Measurements from ENCODE around the gene NFU1. TPM values are rescaled to one million over a fixed set of nuclear protein-coding genes. Genes with fewer than 3 reads are reported as not detected.

The NFU1 gene
- polyA plus RNA-seq, 1 donor (not counting 4 experiments of a cell fraction or from before 2014, with no cell fraction given), result 53.7 TPM

GRCh38 chr2:69454976-69455375 is 17.7 kb upstream of the NFU1 start:
- no peaks in the 10 kb centered on the region for H3K4me1 ChIP-seq (ENCODE audit: control insufficient read depth, extremely low read depth, insufficient read depth, low read length)
- H3K79me2 ChIP-seq (ENCODE audit: control insufficient read depth, insufficient read depth, low read length), result no peaks in the 10 kb centered on the region
- no peaks in the 10 kb centered on the region for H4K20me1 ChIP-seq (ENCODE audit: control insufficient read depth, extremely low read depth, insufficient read depth, low read length)
- TF ChIP-seq EZH2 (IDR thresholded peaks at IDR 0.05; ENCODE audit: low read length), result no peak
- no peak for TF ChIP-seq CTCF (optimal IDR thresholded peaks at IDR 0.05 in 1 of 3, IDR thresholded peaks at IDR 0.05 in 1 of 3, conservative IDR thresholded peaks at IDR 0.05 in 1 of 3; ENCODE audit: extremely low read depth in 1 of 3, insufficient read depth in 2 of 3, low read length in 3 of 3)
- no peak overlapping the region for H3K9ac ChIP-seq (ENCODE audit: control insufficient read depth, extremely low read depth, insufficient read depth, low read length)
- no peaks in the 10 kb centered on the region for H3K36me3 ChIP-seq (ENCODE audit: control insufficient read depth in 2 of 2, extremely low read depth in 1 of 2, insufficient read depth in 2 of 2, low read length in 2 of 2)
- FAIRE-seq, result no peak
- DNase-seq (ENCODE audit: low read depth, low spot score), result no peak
- no peaks in the 10 kb centered on the region for H3K27me3 ChIP-seq (ENCODE audit: control insufficient read depth, extremely low read depth, insufficient read depth, low read length)
- H3K4me2 ChIP-seq (ENCODE audit: control insufficient read depth, extremely low read depth, insufficient read depth, low read depth, low read length), result no peak overlapping the region
- dilution Hi-C loops (cut with MboI; ENCODE audit: extremely low pct_ligation_motif_present, low sequenced_read_pairs), result no loop called here
- no peaks in the 10 kb centered on the region for H3K9me1 ChIP-seq (ENCODE audit: control insufficient read depth, extremely low read depth, insufficient read depth, low read length)
- no peak overlapping the region for H3K4me3 ChIP-seq (ENCODE audit: control insufficient read depth in 2 of 3, extremely low read depth in 1 of 3, insufficient read depth in 2 of 3, low read depth in 1 of 3, low read length in 3 of 3)
- no peak overlapping the region for H3K27ac ChIP-seq (ENCODE audit: control insufficient read depth, insufficient read depth, low read length)
- H2AFZ ChIP-seq (ENCODE audit: control insufficient read depth, low read length), result no peak overlapping the region
- no peaks in the 10 kb centered on the region for H3K9me3 ChIP-seq (ENCODE audit: control insufficient read depth, low read depth, low read length)

- no peaks in the 10 kb centered on the region for H3K27me3 ChIP-seq (ENCODE audit: control insufficient read depth, extremely low read depth, insufficient read depth, low read length)
- H3K27ac ChIP-seq (ENCODE audit: control insufficient read depth, insufficient read depth, low read length), result no peak overlapping the region
- H4K20me1 ChIP-seq (ENCODE audit: control insufficient read depth, extremely low read depth, insufficient read depth, low read length), result no peaks in the 10 kb centered on the region
- no peaks in the 10 kb centered on the region for H3K4me1 ChIP-seq (ENCODE audit: control insufficient read depth, extremely low read depth, insufficient read depth, low read length)
- H3K36me3 ChIP-seq (ENCODE audit: control insufficient read depth in 2 of 2, extremely low read depth in 1 of 2, insufficient read depth in 2 of 2, low read length in 2 of 2), result no peaks in the 10 kb centered on the region
- no peak overlapping the region for H3K4me2 ChIP-seq (ENCODE audit: control insufficient read depth, extremely low read depth, insufficient read depth, low read depth, low read length)
- H3K9ac ChIP-seq (ENCODE audit: control insufficient read depth, extremely low read depth, insufficient read depth, low read length), result no peak overlapping the region
- no peaks in the 10 kb centered on the region for H3K9me1 ChIP-seq (ENCODE audit: control insufficient read depth, extremely low read depth, insufficient read depth, low read length)
- no peaks in the 10 kb centered on the region for H3K79me2 ChIP-seq (ENCODE audit: control insufficient read depth, insufficient read depth, low read length)
- no peak overlapping the region for H2AFZ ChIP-seq (ENCODE audit: control insufficient read depth, low read length)
- FAIRE-seq (no peak), DNase-seq (ENCODE audit: low read depth, low spot score) (no peak)
- H3K9me3 ChIP-seq (ENCODE audit: control insufficient read depth, low read depth, low read length), result no peaks in the 10 kb centered on the region
- dilution Hi-C loops (cut with MboI; ENCODE audit: extremely low pct_ligation_motif_present, low sequenced_read_pairs), result no loop called here
- TF ChIP-seq EZH2 (IDR thresholded peaks at IDR 0.05; ENCODE audit: low read length), result no peak
- no peak for TF ChIP-seq CTCF (optimal IDR thresholded peaks at IDR 0.05 in 1 of 3, IDR thresholded peaks at IDR 0.05 in 1 of 3, conservative IDR thresholded peaks at IDR 0.05 in 1 of 3; ENCODE audit: extremely low read depth in 1 of 3, insufficient read depth in 2 of 3, low read length in 3 of 3)
- no peak overlapping the region for H3K4me3 ChIP-seq (ENCODE audit: control insufficient read depth in 2 of 3, extremely low read depth in 1 of 3, insufficient read depth in 2 of 3, low read depth in 1 of 3, low read length in 3 of 3)
Observed at GRCh38 chr2:69453475-69454129, 16.4 kb upstream of the NFU1 start.
